Activated effector memory CD4-positive, alpha-beta T cell treated with anti-CD3 and anti-CD28 coated beads, Interleukin-2, amount 50 U/mL, for 16 hours (primary cell): ENCODE results near the gene IGF2R.
"Not testable (repeated sequence)": the region's sequence is repeated elsewhere in the genome, so short reads cannot be mapped to it uniquely, and the experiment has no call there.

Experiments used
- DNase-seq: peaks from one replicate; pipeline ENCODE4 v3.0.0-alpha.2; 2020

The IGF2R gene

DNA sequence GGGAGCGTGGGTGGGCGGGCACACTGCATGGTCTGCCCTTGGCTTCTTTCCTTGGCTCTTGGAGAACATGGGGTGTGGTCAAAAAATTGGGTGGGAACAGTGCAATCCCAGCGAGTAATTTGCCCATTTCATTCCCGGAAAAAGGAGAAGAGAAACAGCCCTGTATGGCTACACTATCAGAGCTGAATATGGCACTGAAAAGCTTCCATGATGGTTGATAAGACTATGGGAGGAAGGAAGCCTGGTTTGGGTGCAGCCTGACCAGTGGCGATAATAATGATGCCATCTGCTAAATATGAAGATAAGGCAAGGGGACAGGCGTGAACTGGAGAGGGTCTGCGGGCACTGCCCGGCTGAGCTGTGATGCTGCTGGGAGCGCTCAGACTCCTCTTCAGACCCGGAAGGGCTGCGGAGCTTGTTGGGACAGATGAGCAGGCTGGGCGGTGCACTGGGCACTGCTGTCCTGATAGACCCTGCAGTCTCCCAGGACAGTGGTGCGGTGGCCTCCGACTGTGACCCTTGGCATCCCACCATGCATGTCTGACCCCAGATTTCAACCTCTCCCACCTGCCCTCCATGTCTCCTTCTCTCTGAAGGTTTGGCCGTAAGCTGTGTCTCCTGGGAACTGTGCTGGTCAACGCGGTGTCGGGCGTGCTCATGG lies 162.9 kb downstream of the IGF2R start:
- DNase-seq: no peak

- no peak for DNase-seq
These were observed 163.4 kb downstream of the IGF2R start for GRCh38 chr6:160132297-160132637.

DNA sequence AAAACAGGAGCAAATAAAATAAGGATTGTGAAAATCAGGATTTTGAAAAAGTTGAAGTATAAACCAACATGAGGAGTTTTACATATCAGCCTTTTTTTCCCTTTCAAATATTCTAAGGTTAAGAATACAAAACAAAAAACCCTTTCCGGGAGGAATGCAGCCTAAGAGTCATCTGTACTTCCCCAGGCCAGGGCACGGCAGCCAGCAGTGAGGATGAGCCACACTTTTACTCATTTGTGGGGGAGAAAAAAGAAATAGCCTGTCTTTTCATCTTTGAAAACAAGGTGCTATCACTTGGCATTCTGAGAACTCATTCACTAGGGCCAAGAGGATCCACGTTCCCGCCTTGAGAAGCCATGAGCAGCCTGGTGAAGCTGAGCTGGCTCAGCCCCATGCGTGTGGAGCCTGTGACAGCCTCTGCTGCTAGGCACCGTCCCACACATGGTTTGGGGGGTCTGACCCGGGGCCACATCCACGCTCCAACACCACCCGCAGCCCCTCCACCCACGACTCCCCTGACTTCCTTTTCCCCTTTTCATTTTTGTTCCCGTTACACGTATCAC lies 164.0 kb downstream of the IGF2R start:
- no peak for DNase-seq

DNA sequence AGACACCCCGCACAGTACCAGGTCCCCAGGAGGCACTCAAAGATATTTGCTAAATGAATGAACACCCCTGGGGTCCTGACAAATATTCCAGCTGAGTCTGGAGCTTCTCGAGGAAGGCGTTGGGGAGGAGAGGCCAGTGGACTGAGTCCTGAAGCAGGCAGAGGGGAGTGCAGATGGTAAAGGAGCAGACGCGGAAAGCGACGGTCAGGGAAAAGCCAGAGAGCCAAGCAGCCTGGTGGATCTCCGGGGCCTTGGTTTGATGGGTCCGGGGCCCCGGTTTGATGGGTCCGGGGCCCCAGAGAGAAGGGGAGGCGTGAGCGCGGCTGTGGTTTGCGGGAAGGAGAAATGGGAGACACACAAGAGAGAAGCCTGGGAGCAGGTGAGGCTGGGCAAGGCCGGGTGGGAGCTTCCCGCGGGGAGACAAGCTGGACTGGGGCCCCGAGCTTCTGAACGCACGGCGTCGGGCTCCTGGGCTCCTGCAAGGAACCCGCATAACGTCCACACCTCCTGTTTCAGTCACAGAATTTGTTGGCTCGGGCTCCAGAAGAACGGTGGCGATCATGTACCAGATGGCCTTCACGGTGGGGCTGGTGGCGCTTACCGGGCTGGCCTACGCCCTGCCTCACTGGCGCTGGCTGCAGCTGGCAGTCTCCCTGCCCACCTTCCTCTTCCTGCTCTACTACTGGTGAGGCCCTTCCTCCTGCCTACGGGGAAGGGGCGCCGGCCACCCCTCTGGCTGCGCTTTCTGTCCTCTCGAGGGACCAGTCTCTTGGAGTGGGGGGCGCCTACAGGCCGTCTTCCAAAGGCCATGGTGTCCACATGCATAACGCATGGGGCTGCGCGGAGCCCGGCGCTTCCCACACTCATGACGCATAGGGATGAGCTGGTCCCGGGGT lies 164.8 kb downstream of the IGF2R start:
- DNase-seq: no peak

DNA sequence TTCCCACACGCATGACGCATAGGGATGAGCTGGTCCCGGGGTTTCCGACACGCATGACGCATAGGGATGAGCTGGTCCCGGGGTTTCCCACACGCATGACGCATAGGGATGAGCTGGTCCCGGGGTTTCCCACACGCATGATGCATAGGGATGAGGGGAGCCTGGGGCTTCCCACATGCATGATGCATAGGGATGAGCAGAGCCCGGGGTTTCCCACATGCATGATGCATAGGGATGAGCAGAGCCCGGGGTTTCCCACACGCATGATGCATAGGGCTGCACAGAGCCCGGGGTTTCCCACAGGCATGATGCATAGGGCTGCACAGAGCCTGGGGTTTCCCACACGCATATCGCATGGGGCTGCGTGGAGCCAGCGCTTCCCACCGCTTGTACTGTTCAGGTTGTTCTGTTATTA lies 165.5 kb downstream of the IGF2R start:
- DNase-seq: peak; percentile 71

DNA sequence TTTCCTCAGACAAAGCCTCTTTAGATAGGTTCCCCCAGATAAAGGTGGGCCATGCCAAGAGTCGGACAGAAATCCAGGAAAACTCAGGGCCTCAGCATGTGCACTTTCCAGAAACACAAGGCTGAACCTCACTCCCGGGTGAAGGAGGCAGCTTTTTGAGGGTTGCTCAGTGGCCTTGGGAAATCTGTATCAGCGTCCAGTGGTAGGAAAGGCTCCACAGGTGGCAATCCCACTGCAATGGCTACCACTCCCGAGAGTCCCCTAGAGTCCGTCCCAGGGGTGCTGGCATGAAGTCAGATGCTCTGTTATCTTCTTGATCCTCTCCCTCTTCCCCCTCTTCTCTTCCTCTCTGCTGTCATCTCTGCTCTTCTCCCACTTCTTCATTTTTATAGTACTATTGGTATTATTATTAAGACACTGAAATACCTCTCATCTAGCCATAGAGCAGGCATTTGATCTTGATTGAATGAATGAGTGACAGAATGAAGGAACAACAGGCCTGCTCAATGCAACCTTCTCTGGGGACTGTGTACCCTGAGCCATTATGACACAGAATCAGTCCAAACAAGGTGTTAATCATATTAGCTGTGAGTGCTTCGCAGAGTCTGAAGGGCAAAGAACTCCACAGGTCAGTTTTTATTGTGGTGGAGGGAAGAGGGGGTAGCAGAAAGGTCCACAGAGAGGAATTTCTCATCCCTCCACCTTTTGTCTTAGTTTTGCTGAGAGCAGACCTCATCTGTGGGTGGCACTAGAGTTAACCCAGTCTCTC lies 166.1 kb downstream of the IGF2R start:
- no peak for DNase-seq

- no peak for DNase-seq
These were observed 167.2 kb downstream of the IGF2R start for GRCh38 chr6:160135907-160136655.

GRCh38 chr6:160137130-160137988 lies 168.5 kb downstream of the IGF2R start:
- no peak for DNase-seq

DNA sequence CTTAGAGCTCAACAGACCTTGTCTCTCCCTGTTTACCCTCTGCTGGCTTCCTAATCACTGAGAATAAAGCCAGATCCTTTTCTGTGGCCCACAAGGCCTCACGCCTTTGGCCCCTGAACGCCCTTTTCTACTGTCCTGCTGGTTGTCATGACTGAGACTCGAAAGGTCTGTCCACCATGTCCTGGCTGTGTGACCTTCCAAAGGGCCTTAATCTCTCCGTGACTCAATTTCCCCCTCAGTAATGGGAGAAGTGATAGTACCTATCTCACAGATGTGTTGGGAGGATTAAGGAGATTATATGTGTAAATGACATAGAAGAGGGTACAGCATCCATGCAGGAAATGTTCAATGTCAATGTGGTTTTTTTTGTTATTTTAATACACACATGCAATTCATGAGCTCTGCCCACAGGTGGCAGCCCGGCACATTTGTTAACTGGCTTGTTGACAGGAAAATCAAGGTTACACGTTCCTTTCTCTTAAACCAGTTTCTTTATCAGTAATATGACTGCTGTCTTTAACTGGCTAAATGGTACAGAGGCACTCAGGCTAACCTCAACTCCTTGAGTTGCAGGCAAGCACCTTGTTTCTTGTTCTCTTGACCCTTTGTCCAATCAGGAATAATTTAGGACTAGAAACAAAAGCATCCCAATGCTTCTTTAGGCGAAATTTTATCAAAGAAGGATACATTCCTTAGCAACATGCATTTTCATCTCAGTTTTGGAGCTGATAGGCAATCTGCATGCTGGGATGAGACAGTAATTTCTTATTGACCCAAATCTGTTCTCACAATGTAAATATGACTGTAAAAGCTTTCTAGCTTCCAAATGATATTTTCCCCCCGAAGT lies 169.3 kb downstream of the IGF2R start:
- DNase-seq: peak; percentile 83

GRCh38 chr6:160138839-160139419 lies 170.0 kb downstream of the IGF2R start:
- DNase-seq: no peak

GRCh38 chr6:160139420-160139851 lies 170.6 kb downstream of the IGF2R start:
- DNase-seq: no peak

GRCh38 chr6:160140493-160140892 lies 171.6 kb downstream of the IGF2R start:
- DNase-seq: not testable (repeated sequence)

GRCh38 chr6:160141001-160141726 lies 172.3 kb downstream of the IGF2R start:
- DNase-seq: no peak

GRCh38 chr6:160142115-160142715 lies 173.3 kb downstream of the IGF2R start:
- no peak for DNase-seq

DNA sequence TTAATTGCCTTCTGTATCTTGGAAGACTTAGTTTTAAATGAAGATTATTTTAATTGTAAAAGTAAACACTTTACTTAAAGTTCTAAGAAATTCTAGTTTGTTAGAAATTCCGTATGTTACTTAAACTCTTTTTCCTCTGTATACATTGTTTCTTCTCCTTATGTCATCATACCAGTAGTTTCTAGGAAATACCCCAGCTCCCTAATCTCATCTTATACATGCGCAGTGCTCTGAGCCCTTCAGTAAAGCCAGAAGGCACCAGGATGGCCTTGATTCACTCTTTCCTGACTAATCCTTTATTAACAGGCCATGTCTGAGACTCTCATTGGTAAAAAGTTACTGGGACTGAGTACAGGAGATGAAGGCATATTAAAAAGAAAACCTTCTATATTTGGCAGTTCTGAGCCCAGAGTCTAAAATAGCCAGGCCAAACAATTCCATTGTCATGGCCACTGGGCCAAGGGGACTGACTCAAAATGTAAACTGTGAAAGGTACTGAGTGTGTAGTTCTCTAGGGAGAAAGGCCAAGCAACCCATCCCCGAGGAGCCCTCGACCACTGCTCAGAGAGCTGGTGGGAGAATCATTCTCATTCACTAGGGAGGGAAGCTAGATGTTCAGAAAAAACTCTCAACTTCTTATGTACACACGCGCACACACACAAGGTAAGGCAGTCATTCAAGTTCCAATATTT lies 177.7 kb downstream of the IGF2R start:
- DNase-seq: no peak

DNA sequence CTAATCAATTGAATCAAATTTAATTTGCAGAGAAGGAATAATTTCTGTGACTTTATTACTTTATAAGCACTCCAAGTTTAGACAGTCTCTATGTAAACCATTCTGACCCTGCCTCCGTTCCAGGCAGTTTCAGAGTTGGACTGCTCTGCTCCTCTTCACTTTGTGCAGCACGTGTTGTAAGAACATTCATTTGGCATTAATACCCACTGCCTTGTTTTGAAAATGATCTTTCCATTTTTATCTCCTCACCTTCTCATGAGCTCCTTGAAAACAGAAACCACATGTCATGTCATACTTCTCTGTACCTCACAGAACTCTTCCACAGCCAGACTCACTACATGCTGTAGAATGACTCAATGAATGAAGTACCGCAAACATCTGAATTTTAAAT lies 178.3 kb downstream of the IGF2R start:
- no peak for DNase-seq

DNA sequence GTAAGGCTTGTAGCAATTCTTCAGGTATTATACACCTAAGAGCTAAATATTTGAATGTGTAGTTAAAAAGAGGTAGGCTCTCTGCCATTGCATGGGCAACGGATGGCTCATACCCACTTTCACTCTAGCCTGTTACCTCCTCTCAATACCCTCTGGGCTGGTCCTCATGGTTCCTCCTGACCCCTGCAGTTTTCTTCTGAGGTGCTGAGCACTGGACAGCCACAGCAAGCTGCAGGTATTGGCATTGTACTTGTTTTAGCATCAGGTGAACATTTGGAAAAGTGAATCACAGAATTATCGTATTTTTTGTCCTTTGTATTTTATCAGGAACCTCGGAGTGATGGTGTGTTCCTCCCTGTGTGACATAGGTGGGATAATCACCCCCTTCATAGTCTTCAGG lies 185.6 kb downstream of the IGF2R start:
- no peak for DNase-seq

GRCh38 chr6:160156842-160157241 lies 188.0 kb downstream of the IGF2R start:
- DNase-seq: no peak
